Endodermal cell (in vitro differentiated cells): ENCODE measurements around the gene STXBP5. TPM values are rescaled to one million over a fixed set of nuclear protein-coding genes. Genes with fewer than 3 reads are reported as not detected.

Source experiments
- DNase-seq: peaks from one replicate; pipeline ENCODE4 v3.0.0-alpha.2; 2017
- H3K27ac ChIP-seq: 2 replicates; pipeline ENCODE4 v1.5.1; 2013; ENCODE audit warnings: mild to moderate bottlenecking, low read depth, low read length, moderate library complexity
- H3K27me3 ChIP-seq: 2 replicates; pipeline ENCODE4 v1.6.1; 2013; ENCODE audit warnings: mild to moderate bottlenecking, low read length, moderate library complexity; ENCODE audit not compliant: insufficient read depth, control insufficient read depth, poor library complexity, severe bottlenecking
- H3K36me3 ChIP-seq: 2 replicates; pipeline ENCODE4 v1.7.0; 2013; ENCODE audit warnings: mild to moderate bottlenecking, low read length, moderate library complexity; ENCODE audit not compliant: control insufficient read depth, insufficient read depth
- H3K4me1 ChIP-seq: one replicate; pipeline ENCODE4 v1.7.0; 2013; ENCODE audit warnings: low read length; ENCODE audit not compliant: control insufficient read depth, insufficient read depth
- H3K4me3 ChIP-seq: 2 replicates; pipeline ENCODE4 v1.5.1; 2013; ENCODE audit warnings: mild to moderate bottlenecking, low read length, moderate library complexity
- H3K9ac ChIP-seq: 2 replicates; pipeline ENCODE4 v1.6.1; 2013; ENCODE audit warnings: mild to moderate bottlenecking, low read length, moderate library complexity; ENCODE audit not compliant: poor library complexity, severe bottlenecking; ENCODE audit errors: extremely low read depth
- H3K9me3 ChIP-seq: 2 replicates; pipeline ENCODE4 v1.6.1; 2013; ENCODE audit warnings: mild to moderate bottlenecking, low read length, moderate library complexity; ENCODE audit not compliant: control insufficient read depth
- H3K27ac Mint-ChIP-seq: 2 replicates; pipeline ENCODE4 v1.8.0; 2020; ENCODE audit warnings: mixed read lengths
- H3K27me3 Mint-ChIP-seq: 2 replicates; pipeline ENCODE4 v1.8.0; 2021; ENCODE audit warnings: mild to moderate bottlenecking, mixed read lengths; ENCODE audit not compliant: insufficient read depth
- H3K36me3 Mint-ChIP-seq: 2 replicates; pipeline ENCODE4 v1.8.0; 2020; ENCODE audit warnings: low read depth, mixed read lengths
- H3K4me1 Mint-ChIP-seq: 2 replicates; pipeline ENCODE4 v1.8.0; 2020; ENCODE audit warnings: mixed read lengths
- H3K4me3 Mint-ChIP-seq: 2 replicates; pipeline ENCODE4 v1.8.0; 2020; ENCODE audit warnings: mild to moderate bottlenecking, moderate library complexity, mixed read lengths
- H3K9me3 Mint-ChIP-seq: 2 replicates; pipeline ENCODE4 v1.8.0; 2020; ENCODE audit warnings: mild to moderate bottlenecking, mixed read lengths
- WGBS, 2 experiments: methylation state at CpG; one replicate each; pipeline versions ENCODE4 v1.1.5 to v1.1.7; 2013; ENCODE audit warnings: missing lambda C conversion rate in 2 of 2, mixed read lengths in 1 of 2; ENCODE audit not compliant: insufficient coverage in 1 of 2, insufficient read length in 1 of 2; 5-methylcytosine and 5-hydroxymethylcytosine counted together
- total RNA-seq, 2 donors: library from RNA; stranded (reverse); fragmentation: NEBNext Ultra II Directional in 1 of 2; extraction: Animal tissue kit (Norgen Biotek cat#: 25700) in 1 of 2; gene quantifications; 2 replicates in 1 of 2; 3 replicates in 1 of 2; pipeline ENCODE4 v1.2.1, GENCODE V29; 2021
- TF ChIP-seq, protein P1 (sequence below): fragments of 200-600 bp; sonication (generic); conservative IDR thresholded peaks from 2 replicates; pipeline ENCODE4 v1.5.0; 2021; ENCODE audit warnings: antibody characterized with exemption, mild to moderate bottlenecking

STXBP5 gene
- total RNA-seq, 2 donors from 2014 or later, result 19.2 to 25.2 TPM

DNA sequence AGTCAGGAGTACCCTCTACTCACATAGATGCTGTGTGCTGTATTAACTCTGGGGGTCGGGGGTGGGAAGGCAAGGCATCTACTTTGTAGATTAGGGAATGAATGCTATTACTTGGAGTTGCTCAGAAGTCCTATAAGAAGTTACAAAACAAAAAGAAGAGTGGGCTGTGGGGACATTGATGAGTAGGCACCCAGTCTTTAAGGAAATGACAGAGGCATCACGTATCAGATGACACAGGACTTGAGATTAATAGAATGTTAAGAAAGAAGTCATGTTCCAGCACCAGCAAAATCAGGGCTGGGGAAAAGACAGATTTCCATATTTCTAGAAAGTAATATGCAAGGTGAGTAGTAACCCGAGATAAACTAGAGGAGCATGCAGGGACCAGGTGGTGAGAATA, 19.0 kb upstream of the STXBP5 start:
- Mint-ChIP-seq H3K27ac (no peak overlapping the region), H3K9me3 (no peaks in the 10 kb centered on the region), H3K27me3 (no peaks in the 10 kb centered on the region), H3K4me1 (peaks cover 2% of the 10 kb centered on the region), H3K4me3 (no peak overlapping the region), H3K36me3 (no peaks in the 10 kb centered on the region)
- Histone ChIP-seq H3K9me3 (no peaks in the 10 kb centered on the region), H3K9ac (no peak overlapping the region), H3K27ac (no peak overlapping the region), H3K36me3 (no peaks in the 10 kb centered on the region), H3K4me3 (no peak overlapping the region), H3K27me3 (no peaks in the 10 kb centered on the region), H3K4me1 (no peaks in the 10 kb centered on the region)
- 90 to 92% methylated on average over 2 to 3 of the region's 3 CpGs for WGBS, 2 experiments
- no peak for DNase-seq
- TF ChIP-seq, protein P1, sequence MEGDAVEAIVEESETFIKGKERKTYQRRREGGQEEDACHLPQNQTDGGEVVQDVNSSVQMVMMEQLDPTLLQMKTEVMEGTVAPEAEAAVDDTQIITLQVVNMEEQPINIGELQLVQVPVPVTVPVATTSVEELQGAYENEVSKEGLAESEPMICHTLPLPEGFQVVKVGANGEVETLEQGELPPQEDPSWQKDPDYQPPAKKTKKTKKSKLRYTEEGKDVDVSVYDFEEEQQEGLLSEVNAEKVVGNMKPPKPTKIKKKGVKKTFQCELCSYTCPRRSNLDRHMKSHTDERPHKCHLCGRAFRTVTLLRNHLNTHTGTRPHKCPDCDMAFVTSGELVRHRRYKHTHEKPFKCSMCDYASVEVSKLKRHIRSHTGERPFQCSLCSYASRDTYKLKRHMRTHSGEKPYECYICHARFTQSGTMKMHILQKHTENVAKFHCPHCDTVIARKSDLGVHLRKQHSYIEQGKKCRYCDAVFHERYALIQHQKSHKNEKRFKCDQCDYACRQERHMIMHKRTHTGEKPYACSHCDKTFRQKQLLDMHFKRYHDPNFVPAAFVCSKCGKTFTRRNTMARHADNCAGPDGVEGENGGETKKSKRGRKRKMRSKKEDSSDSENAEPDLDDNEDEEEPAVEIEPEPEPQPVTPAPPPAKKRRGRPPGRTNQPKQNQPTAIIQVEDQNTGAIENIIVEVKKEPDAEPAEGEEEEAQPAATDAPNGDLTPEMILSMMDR, result no peak

DNA sequence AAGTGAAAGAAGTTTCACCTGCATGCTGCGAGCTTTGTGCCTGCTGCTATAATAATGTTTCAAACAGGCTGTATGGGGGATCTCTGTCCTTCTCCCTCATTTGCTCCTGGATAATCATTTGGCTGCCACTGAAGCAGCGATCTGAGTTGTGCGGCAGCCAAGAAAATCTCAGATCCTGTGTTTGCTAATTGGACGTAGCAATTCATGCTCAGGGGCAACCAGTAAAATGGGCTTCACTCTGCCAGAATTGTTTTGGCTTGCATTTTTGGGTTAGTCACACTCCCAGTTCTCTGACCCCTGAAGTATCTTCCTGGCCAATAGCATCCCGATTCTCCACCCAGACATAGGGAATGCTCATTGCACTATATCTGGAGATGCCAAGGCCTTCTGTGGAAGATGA, 13.7 kb upstream of the STXBP5 start:
- Histone ChIP-seq H3K27me3 (no peaks in the 10 kb centered on the region), H3K4me1 (no peaks in the 10 kb centered on the region), H3K9me3 (no peaks in the 10 kb centered on the region), H3K9ac (no peak overlapping the region), H3K27ac (no peak overlapping the region), H3K4me3 (no peak overlapping the region), H3K36me3 (no peaks in the 10 kb centered on the region)
- Mint-ChIP-seq H3K4me1 (peaks cover 5% of the 10 kb centered on the region), H3K27ac (no peak overlapping the region), H3K36me3 (no peaks in the 10 kb centered on the region), H3K27me3 (no peaks in the 10 kb centered on the region), H3K9me3 (no peaks in the 10 kb centered on the region), H3K4me3 (no peak overlapping the region)
- WGBS, 2 experiments, result 72 to 76% methylated on average over 4 to 5 of the region's 5 CpGs
- TF ChIP-seq, protein P1, result no peak
- DNase-seq, result no peak

GRCh38 chr6:147192278-147192911, 11.8 kb upstream of the STXBP5 start:
- H3K36me3 ChIP-seq, result no peaks in the 10 kb centered on the region
- no peaks in the 10 kb centered on the region for H3K36me3 Mint-ChIP-seq
- H3K4me3 ChIP-seq, result no peak overlapping the region
- no peak overlapping the region for H3K9ac ChIP-seq
- no peak overlapping the region for H3K27ac ChIP-seq
- H3K27ac Mint-ChIP-seq, result no peak overlapping the region
- DNase-seq, result no peak
- H3K27me3 ChIP-seq, result no peaks in the 10 kb centered on the region
- H3K9me3 Mint-ChIP-seq, result no peaks in the 10 kb centered on the region
- TF ChIP-seq, protein P1, result no peak
- H3K4me1 ChIP-seq, result peaks cover 3% of the 10 kb centered on the region
- peaks cover 12% of the 10 kb centered on the region for H3K4me1 Mint-ChIP-seq
- H3K9me3 ChIP-seq, result no peaks in the 10 kb centered on the region
- 83 to 87% methylated on average over 3 of the region's 3 CpGs for WGBS, 2 experiments
- no peak overlapping the region for H3K4me3 Mint-ChIP-seq
- no peaks in the 10 kb centered on the region for H3K27me3 Mint-ChIP-seq
